PFSK-1 (cell line): ENCODE data around the gene APOA4.

Experiments
- FOXP2 ChIP-seq: optimal IDR thresholded peaks from 2 replicates; pipeline ENCODE3; 2011; ENCODE audit warnings: borderline replicate concordance, control low read depth, inconsistent platforms; ENCODE audit not compliant: insufficient read depth; ENCODE audit errors: extremely low read length, extremely low read depth
- POLR2AphosphoS5 ChIP-seq: IDR thresholded peaks from 2 replicates; pipeline ENCODE4 v1.6.1; 2012; ENCODE audit warnings: low read depth, mild to moderate bottlenecking, control low read depth, low read length, moderate library complexity
- SIN3A ChIP-seq: IDR thresholded peaks from 2 replicates; pipeline ENCODE4 v1.6.1; 2012; ENCODE audit warnings: mild to moderate bottlenecking, low read length, moderate library complexity, borderline replicate concordance; ENCODE audit not compliant: insufficient read depth
- TAF1 ChIP-seq: IDR thresholded peaks from 2 replicates; pipeline ENCODE4 v1.6.1; 2012; ENCODE audit warnings: low read length, control low read depth, borderline replicate concordance; ENCODE audit not compliant: insufficient read depth
- TF ChIP-seq, protein P1 (sequence below), 2 experiments: IDR thresholded peaks; 2 replicates each; pipeline versions ENCODE4 v1.6.1 to v1.8.0; 2011 to 2012; ENCODE audit warnings: low read depth in 2 of 2, low read length in 2 of 2, control low read depth in 1 of 2, inconsistent platforms in 1 of 2, mild to moderate bottlenecking in 1 of 2, moderate library complexity in 1 of 2; ENCODE audit not compliant: insufficient read depth in 1 of 2

DNA sequence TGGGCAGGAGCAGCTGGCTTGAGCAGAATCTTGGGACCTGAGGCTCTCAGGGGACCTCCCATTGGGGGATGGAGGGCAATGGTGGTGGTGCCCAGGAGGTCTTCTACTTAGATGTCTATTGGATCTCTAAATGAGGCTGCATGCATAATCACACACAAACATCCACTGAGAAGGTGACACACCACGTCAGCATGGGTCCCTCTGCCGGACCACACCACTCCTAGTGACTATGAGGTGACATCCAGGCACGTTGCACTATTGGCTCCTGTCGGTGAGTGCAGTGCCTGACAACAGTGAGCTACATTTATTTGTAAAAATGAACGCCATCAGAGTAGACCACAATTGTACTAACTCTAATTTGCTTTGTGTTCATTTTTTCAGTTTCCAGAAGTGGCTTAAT lies 2.3 kb upstream of the APOA4 start:
- TF ChIP-seq SIN3A (no peak), TAF1 (no peak), POLR2AphosphoS5 (no peak), FOXP2 (no peak)
- TF ChIP-seq, protein P1, sequence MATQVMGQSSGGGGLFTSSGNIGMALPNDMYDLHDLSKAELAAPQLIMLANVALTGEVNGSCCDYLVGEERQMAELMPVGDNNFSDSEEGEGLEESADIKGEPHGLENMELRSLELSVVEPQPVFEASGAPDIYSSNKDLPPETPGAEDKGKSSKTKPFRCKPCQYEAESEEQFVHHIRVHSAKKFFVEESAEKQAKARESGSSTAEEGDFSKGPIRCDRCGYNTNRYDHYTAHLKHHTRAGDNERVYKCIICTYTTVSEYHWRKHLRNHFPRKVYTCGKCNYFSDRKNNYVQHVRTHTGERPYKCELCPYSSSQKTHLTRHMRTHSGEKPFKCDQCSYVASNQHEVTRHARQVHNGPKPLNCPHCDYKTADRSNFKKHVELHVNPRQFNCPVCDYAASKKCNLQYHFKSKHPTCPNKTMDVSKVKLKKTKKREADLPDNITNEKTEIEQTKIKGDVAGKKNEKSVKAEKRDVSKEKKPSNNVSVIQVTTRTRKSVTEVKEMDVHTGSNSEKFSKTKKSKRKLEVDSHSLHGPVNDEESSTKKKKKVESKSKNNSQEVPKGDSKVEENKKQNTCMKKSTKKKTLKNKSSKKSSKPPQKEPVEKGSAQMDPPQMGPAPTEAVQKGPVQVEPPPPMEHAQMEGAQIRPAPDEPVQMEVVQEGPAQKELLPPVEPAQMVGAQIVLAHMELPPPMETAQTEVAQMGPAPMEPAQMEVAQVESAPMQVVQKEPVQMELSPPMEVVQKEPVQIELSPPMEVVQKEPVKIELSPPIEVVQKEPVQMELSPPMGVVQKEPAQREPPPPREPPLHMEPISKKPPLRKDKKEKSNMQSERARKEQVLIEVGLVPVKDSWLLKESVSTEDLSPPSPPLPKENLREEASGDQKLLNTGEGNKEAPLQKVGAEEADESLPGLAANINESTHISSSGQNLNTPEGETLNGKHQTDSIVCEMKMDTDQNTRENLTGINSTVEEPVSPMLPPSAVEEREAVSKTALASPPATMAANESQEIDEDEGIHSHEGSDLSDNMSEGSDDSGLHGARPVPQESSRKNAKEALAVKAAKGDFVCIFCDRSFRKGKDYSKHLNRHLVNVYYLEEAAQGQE (IDR thresholded peaks at IDR 0.05; ENCODE audit: insufficient read depth in 1 of 2, low read depth in 2 of 2, low read length in 2 of 2) = no peak
